Neutrophil (primary cell): ENCODE measurements around the gene ANKRD28.

Source experiments
- H3K27ac ChIP-seq: fragments of 200-600 bp; sonication (generic); 2 replicates; pipeline ENCODE4 v1.5.1; 2016; ENCODE audit warnings: mild to moderate bottlenecking, moderate library complexity
- H3K27me3 ChIP-seq: fragments of 200-600 bp; sonication (generic); 2 replicates; pipeline ENCODE4 v1.6.0; 2016; ENCODE audit warnings: mild to moderate bottlenecking
- H3K36me3 ChIP-seq: fragments of 200-600 bp; sonication (generic); 2 replicates; pipeline ENCODE4 v1.5.1; 2017
- H3K4me1 ChIP-seq, 2 experiments: fragments of 200-600 bp in 1 of 2; sonication (generic) in 1 of 2; 1 replicate in 1 of 2; 2 replicates in 1 of 2; pipeline versions ENCODE4 v1.5.1 to v1.6.1; 2013 to 2016; ENCODE audit warnings: low read depth in 1 of 2, low read length in 1 of 2, mild to moderate bottlenecking in 1 of 2, moderate library complexity in 1 of 2; ENCODE audit not compliant: control insufficient read depth in 1 of 2, insufficient read depth in 1 of 2
- H3K4me3 ChIP-seq, 2 experiments: fragments of 200-600 bp in 1 of 2; sonication (generic) in 1 of 2; 1 replicate in 1 of 2; 2 replicates in 1 of 2; pipeline ENCODE4 v1.5.1; 2013 to 2016; ENCODE audit warnings: low read depth in 1 of 2, low read length in 1 of 2, mild to moderate bottlenecking in 1 of 2, moderate library complexity in 1 of 2
- H3K9me3 ChIP-seq: fragments of 200-600 bp; sonication (generic); 2 replicates; pipeline ENCODE4 v1.5.1; 2016
- CTCF ChIP-seq: fragments of 200-600 bp; sonication (generic); IDR thresholded peaks from 2 replicates; pipeline ENCODE4 v1.5.1; 2016; ENCODE audit warnings: antibody characterized with exemption

Gene ANKRD28

GRCh38 chr3:15839568-15839967 lies 41.8 kb upstream of the ANKRD28 start:
- TF ChIP-seq CTCF = no peak
- Histone ChIP-seq H3K4me3 (no peak overlapping the region), H3K9me3 (no peaks in the 10 kb centered on the region), H3K36me3 (no peaks in the 10 kb centered on the region), H3K27ac (no peak overlapping the region), H3K27me3 (no peaks in the 10 kb centered on the region), H3K4me1 (no peaks in the 10 kb centered on the region)

- H3K4me1 ChIP-seq = no peaks in the 10 kb centered on the region
- H3K27me3 ChIP-seq = no peaks in the 10 kb centered on the region
- H3K27ac ChIP-seq = no peak overlapping the region
- TF ChIP-seq CTCF = no peak
- H3K4me3 ChIP-seq = no peak overlapping the region
- no peaks in the 10 kb centered on the region for H3K9me3 ChIP-seq
- no peaks in the 10 kb centered on the region for H3K36me3 ChIP-seq
These were observed 34.1 kb upstream of the ANKRD28 start for GRCh38 chr3:15831927-15832326.

GRCh38 chr3:15825016-15825415 lies 27.2 kb upstream of the ANKRD28 start:
- Histone ChIP-seq H3K36me3 (no peaks in the 10 kb centered on the region), H3K27me3 (no peaks in the 10 kb centered on the region), H3K27ac (no peak overlapping the region), H3K9me3 (no peaks in the 10 kb centered on the region), H3K4me3 (no peak overlapping the region), H3K4me1 (no peaks in the 10 kb centered on the region)
- TF ChIP-seq CTCF = no peak

GRCh38 chr3:15823092-15823491 lies 25.3 kb upstream of the ANKRD28 start:
- no peaks in the 10 kb centered on the region for H3K4me1 ChIP-seq
- no peak overlapping the region for H3K4me3 ChIP-seq
- H3K9me3 ChIP-seq = no peaks in the 10 kb centered on the region
- no peak overlapping the region for H3K27ac ChIP-seq
- TF ChIP-seq CTCF = no peak
- H3K36me3 ChIP-seq = no peaks in the 10 kb centered on the region
- H3K27me3 ChIP-seq = no peaks in the 10 kb centered on the region

GRCh38 chr3:15822281-15822680 lies 24.5 kb upstream of the ANKRD28 start:
- Histone ChIP-seq H3K27ac (no peak overlapping the region), H3K36me3 (no peaks in the 10 kb centered on the region), H3K27me3 (no peaks in the 10 kb centered on the region), H3K9me3 (no peaks in the 10 kb centered on the region), H3K4me3 (no peak overlapping the region), H3K4me1 (no peaks in the 10 kb centered on the region)
- no peak for TF ChIP-seq CTCF

- no peak overlapping the region for H3K4me3 ChIP-seq
- TF ChIP-seq CTCF = no peak
- H3K27me3 ChIP-seq = no peaks in the 10 kb centered on the region
- no peak overlapping the region for H3K27ac ChIP-seq
- H3K9me3 ChIP-seq = no peaks in the 10 kb centered on the region
- H3K36me3 ChIP-seq = no peaks in the 10 kb centered on the region
- no peaks in the 10 kb centered on the region for H3K4me1 ChIP-seq
These were observed 23.1 kb upstream of the ANKRD28 start for GRCh38 chr3:15820911-15821310.
